ENCODE results near the gene GRK6.

DNA sequence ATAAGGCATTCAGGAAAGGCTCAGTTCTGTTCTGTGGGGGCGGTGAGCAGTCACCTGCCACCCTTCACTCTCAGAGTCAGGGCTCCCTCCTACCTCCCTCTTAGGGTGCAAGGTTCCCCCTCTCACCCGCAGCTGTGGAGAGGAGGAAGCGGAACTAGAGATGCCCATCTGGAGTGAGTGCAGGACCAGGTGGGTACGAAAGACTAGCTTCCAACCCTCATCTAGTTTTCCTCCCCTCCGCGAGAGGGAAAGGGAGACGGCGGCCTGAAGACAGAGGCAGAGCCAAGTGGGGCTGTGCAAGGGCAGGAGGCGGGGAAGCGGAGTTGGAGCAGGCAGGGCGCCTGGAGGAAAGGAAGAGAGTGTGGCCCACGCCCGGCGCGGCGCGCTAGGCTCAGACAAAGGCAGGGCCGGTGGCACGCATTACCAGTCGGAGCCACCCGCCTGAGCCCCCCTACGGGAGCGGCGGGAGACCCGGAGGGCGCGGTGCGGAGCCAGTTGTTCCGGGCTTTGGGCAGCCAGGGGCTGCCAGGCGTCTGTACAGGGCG, 27.4 kb downstream of the GRK6 start:
- TF ChIP-seq, protein P1, sequence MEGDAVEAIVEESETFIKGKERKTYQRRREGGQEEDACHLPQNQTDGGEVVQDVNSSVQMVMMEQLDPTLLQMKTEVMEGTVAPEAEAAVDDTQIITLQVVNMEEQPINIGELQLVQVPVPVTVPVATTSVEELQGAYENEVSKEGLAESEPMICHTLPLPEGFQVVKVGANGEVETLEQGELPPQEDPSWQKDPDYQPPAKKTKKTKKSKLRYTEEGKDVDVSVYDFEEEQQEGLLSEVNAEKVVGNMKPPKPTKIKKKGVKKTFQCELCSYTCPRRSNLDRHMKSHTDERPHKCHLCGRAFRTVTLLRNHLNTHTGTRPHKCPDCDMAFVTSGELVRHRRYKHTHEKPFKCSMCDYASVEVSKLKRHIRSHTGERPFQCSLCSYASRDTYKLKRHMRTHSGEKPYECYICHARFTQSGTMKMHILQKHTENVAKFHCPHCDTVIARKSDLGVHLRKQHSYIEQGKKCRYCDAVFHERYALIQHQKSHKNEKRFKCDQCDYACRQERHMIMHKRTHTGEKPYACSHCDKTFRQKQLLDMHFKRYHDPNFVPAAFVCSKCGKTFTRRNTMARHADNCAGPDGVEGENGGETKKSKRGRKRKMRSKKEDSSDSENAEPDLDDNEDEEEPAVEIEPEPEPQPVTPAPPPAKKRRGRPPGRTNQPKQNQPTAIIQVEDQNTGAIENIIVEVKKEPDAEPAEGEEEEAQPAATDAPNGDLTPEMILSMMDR (conservative IDR thresholded peaks at IDR 0.05) = no peak
- TF ChIP-seq EZH2 (IDR thresholded peaks at IDR 0.05; ENCODE audit: low read depth) = no peak
